Measurements from ENCODE around the gene GPLD1. TPM values are rescaled to one million over a fixed set of nuclear protein-coding genes. Genes with fewer than 3 reads are reported as not detected.

The GPLD1 gene
- total RNA-seq, 1 donor from 2014 or later: 15.7 TPM

DNA sequence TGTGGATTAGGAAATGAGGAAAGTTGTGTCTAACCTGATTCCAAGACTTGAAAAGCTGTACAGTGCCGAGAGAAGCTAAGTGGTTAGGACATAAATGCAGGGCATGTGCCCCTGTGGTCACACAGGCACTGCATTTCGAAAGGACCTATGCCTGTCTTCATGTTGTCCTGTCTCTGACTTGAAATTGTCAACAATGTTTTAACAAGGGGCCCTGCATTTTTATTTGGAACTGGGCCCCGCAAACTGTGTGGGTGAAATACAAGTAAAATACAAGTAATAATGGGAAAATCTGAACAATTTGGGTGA, 47.8 kb downstream of the GPLD1 start:
- Histone ChIP-seq H3K4me1 (no peaks in the 10 kb centered on the region), H3K36me3 (no peaks in the 10 kb centered on the region), H3K27me3 (no peaks in the 10 kb centered on the region), H3K4me3 (no peak overlapping the region), H3K9me3 (no peaks in the 10 kb centered on the region), H3K27ac (no peak overlapping the region)
- TF ChIP-seq POLR2AphosphoS5 (IDR thresholded peaks at IDR 0.05; ENCODE audit: insufficient read depth in 1 of 2, low read depth in 1 of 2): no peak
- intact Hi-C loops (cut with DNase I): no loop called here
- no peak for DNase-seq (ENCODE audit: extremely low spot score in 2 of 2)

DNA sequence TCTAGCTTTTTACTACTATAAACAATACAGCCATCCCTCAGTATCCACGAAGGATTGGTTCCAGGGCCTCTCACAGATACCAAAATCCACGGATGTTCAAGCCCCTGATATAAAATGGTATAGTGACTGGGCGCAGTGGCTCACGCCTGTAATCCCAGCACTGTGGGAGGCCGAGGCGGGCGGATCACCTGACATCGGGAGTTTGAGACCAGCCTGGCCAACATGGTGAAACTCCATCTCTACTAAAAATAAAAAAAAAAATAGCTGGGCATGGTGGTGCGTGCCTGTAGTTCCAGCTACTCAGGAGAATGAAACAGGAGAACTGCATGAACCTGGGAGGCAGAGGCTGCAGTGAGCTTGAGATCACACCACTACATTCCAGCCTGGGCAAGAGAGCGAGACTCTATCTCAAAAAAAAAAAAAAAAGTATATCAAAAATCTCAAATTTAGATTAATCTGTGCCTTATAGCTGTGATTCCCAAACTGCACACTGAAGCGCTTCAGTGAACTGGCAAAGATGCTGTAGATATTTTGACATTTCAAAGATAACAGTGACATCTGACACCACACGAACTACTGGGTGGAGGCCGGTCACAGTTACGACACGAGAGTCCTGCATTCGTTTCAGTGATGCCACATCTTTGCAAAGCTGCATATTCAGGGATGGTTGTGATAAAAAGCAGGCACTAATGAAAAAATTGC, 48.3 kb downstream of the GPLD1 start:
- Histone ChIP-seq H3K27ac (no peak overlapping the region), H3K9me3 (no peaks in the 10 kb centered on the region), H3K27me3 (no peaks in the 10 kb centered on the region), H3K36me3 (no peaks in the 10 kb centered on the region), H3K4me1 (no peaks in the 10 kb centered on the region), H3K4me3 (no peak overlapping the region)
- no peak for DNase-seq (ENCODE audit: extremely low spot score in 2 of 2)
- TF ChIP-seq POLR2A (IDR thresholded peaks at IDR 0.05) (no peak), POLR2AphosphoS5 (IDR thresholded peaks at IDR 0.05; ENCODE audit: insufficient read depth in 1 of 2, low read depth in 1 of 2) (no peak)
- TF ChIP-seq, protein P1, sequence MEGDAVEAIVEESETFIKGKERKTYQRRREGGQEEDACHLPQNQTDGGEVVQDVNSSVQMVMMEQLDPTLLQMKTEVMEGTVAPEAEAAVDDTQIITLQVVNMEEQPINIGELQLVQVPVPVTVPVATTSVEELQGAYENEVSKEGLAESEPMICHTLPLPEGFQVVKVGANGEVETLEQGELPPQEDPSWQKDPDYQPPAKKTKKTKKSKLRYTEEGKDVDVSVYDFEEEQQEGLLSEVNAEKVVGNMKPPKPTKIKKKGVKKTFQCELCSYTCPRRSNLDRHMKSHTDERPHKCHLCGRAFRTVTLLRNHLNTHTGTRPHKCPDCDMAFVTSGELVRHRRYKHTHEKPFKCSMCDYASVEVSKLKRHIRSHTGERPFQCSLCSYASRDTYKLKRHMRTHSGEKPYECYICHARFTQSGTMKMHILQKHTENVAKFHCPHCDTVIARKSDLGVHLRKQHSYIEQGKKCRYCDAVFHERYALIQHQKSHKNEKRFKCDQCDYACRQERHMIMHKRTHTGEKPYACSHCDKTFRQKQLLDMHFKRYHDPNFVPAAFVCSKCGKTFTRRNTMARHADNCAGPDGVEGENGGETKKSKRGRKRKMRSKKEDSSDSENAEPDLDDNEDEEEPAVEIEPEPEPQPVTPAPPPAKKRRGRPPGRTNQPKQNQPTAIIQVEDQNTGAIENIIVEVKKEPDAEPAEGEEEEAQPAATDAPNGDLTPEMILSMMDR (IDR thresholded peaks at IDR 0.05): no peak
- intact Hi-C loops (cut with DNase I): no loop called here

DNA sequence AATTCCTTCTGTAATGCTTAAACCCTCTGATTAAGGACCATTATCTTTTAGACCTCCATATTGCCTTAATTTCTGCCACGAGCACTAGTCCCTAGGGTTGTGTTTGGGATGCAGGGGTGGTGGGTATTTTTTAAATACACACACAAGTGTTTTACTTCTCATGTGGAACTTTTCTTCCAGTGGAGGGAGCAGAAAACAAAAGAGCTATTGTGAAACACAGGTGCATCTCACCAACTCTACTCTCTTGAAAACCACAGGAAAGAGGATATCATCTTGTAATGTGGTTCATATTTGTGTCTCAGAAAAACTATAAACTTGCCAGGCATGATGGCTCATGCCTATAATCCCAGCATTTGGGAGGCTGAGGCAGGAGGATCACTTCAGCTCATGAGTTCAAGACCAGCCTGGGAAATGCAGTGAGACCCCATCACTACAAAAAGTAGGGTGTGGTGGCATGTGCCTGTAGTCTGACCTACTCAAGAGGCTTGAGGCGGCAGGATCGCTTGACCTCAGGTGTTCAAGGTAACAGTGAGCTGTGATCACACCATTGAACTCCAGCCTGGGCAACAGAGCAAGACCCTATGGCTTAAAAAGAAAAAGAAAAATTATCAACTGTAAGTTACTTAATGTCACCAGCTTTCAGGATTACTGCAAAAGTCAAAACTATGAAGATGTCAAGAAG, 49.4 kb downstream of the GPLD1 start:
- Histone ChIP-seq H3K27ac (no peak overlapping the region), H3K9me3 (no peaks in the 10 kb centered on the region), H3K4me3 (no peak overlapping the region), H3K36me3 (no peaks in the 10 kb centered on the region), H3K27me3 (no peaks in the 10 kb centered on the region), H3K4me1 (no peaks in the 10 kb centered on the region)
- TF ChIP-seq, protein P1 (IDR thresholded peaks at IDR 0.05): no peak
- TF ChIP-seq POLR2A (IDR thresholded peaks at IDR 0.05): no peak
- TF ChIP-seq POLR2AphosphoS5 (IDR thresholded peaks at IDR 0.05; ENCODE audit: insufficient read depth in 1 of 2, low read depth in 1 of 2): no peak
- intact Hi-C loops (cut with DNase I): no loop called here
- no peak for DNase-seq (ENCODE audit: extremely low spot score in 2 of 2)

DNA sequence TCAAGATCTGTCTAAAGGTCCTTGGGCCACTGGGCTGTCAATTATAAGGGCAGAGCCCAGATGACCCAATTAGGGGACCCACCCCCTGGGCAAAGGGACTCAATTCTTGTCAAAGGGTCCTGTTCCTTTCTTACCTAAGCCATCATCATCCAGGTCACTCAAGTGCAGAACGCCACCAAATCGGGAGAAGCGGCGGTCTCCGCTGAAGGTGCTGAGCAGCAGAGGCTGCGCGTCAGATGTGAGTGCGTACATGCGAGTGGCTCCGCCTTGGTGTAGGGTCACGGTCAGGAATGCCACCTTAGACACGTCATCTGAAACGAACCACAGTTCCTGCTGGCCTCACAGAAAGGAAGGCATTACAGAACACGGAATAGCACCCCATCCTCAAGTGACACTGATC, 52.4 kb downstream of the GPLD1 start:
- TF ChIP-seq, protein P1 (IDR thresholded peaks at IDR 0.05): no peak
- TF ChIP-seq POLR2AphosphoS5 (IDR thresholded peaks at IDR 0.05; ENCODE audit: insufficient read depth in 1 of 2, low read depth in 1 of 2): no peak

DNA sequence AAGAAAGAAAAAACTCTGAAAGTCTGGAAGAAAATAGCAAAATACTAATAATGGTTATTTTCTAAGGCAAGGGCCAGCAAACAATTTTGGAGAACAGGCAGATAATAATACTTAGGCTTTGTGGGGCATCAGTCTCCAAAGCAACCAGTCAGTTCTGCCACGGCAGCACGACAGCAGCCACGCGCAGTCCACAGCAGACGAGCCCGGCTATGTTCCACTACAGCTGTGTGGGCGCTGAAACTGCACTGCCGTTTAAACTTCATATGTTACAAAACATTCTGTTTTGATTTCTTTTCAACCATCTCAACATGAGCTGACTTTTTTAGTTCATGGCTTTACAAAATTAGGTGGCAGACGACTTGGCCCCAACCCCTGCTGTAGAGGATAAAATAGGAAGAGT, 56.8 kb downstream of the GPLD1 start:
- no peaks in the 10 kb centered on the region for H3K36me3 ChIP-seq
- DNase-seq (ENCODE audit: extremely low spot score in 2 of 2): no peak
- H3K27me3 ChIP-seq: no peaks in the 10 kb centered on the region
- H3K4me1 ChIP-seq: no peaks in the 10 kb centered on the region
- TF ChIP-seq POLR2AphosphoS5 (IDR thresholded peaks at IDR 0.05; ENCODE audit: insufficient read depth in 1 of 2, low read depth in 1 of 2) (no peak), POLR2A (IDR thresholded peaks at IDR 0.05) (no peak)
- TF ChIP-seq, protein P1 (IDR thresholded peaks at IDR 0.05): no peak
- H3K9me3 ChIP-seq: no peaks in the 10 kb centered on the region
- no peak overlapping the region for H3K4me3 ChIP-seq
- H3K27ac ChIP-seq: no peak overlapping the region
- intact Hi-C loops (cut with DNase I): no loop called here

More for the DNA sequence above, 52.4 kb downstream of the GPLD1 start:
- Histone ChIP-seq H3K4me1 (no peaks in the 10 kb centered on the region), H3K4me3 (no peak overlapping the region), H3K36me3 (no peaks in the 10 kb centered on the region), H3K9me3 (no peaks in the 10 kb centered on the region), H3K27me3 (no peaks in the 10 kb centered on the region), H3K27ac (no peak overlapping the region)
- no peak for DNase-seq (ENCODE audit: extremely low spot score in 2 of 2)
- intact Hi-C loops (cut with DNase I): no loop called here

All from vagina (tissue), 2 donors.